HEK293 (cell line): ENCODE data around the gene NUB1.

Source experiments
- SALL2 ChIP-seq: fragments of 450-650 bp; formaldehyde crosslinking; IDR thresholded peaks from 2 replicates; pipeline ENCODE4 v1.5.0; 2017; ENCODE audit warnings: missing biosample characterization, mild to moderate bottlenecking, missing genetic modification characterization, borderline replicate concordance
- TCF7L2 ChIP-seq: IDR thresholded peaks from 2 replicates; pipeline ENCODE4 v1.6.1; 2011; ENCODE audit warnings: low read depth, mild to moderate bottlenecking, inconsistent platforms, low read length, moderate library complexity, borderline replicate concordance
- ZFP69B ChIP-seq: fragments of 450-650 bp; formaldehyde crosslinking; IDR thresholded peaks from 2 replicates; pipeline ENCODE4 v1.5.1; 2016; ENCODE audit warnings: missing biosample characterization, missing genetic modification characterization
- ZNF112 ChIP-seq: fragments of 450-650 bp; formaldehyde crosslinking; IDR thresholded peaks from 2 replicates; pipeline ENCODE4 v1.5.0; 2017; ENCODE audit warnings: missing biosample characterization, missing genetic modification characterization
- ZNF23 ChIP-seq: fragments of 450-650 bp; formaldehyde crosslinking; IDR thresholded peaks from 2 replicates; pipeline ENCODE4 v1.5.1; 2016; ENCODE audit warnings: missing biosample characterization, missing genetic modification characterization, borderline replicate concordance
- ZNF664 ChIP-seq: fragments of 450-650 bp; formaldehyde crosslinking; IDR thresholded peaks from 2 replicates; pipeline ENCODE4 v1.5.1; 2016; ENCODE audit warnings: missing biosample characterization, missing genetic modification characterization
- TF ChIP-seq, protein P1 (sequence below): fragments of 450-650 bp; formaldehyde crosslinking; IDR thresholded peaks from 2 replicates; pipeline ENCODE4 v1.5.1; 2016; ENCODE audit warnings: missing biosample characterization, missing genetic modification characterization
- TF ChIP-seq, protein P2 (sequence below): fragments of 450-650 bp; formaldehyde crosslinking; IDR thresholded peaks from 2 replicates; pipeline ENCODE4 v1.5.1; 2016; ENCODE audit warnings: missing biosample characterization, missing genetic modification characterization
- TF ChIP-seq, protein P3 (sequence below): fragments of 450-650 bp; formaldehyde crosslinking; IDR thresholded peaks from 2 replicates; pipeline ENCODE4 v1.5.1; 2016; ENCODE audit warnings: missing biosample characterization, missing genetic modification characterization
- TF ChIP-seq, protein P4 (sequence below): IDR thresholded peaks from 2 replicates; pipeline ENCODE4 v1.6.1; 2011; ENCODE audit warnings: mild to moderate bottlenecking, low read depth, low read length, borderline replicate concordance

DNA sequence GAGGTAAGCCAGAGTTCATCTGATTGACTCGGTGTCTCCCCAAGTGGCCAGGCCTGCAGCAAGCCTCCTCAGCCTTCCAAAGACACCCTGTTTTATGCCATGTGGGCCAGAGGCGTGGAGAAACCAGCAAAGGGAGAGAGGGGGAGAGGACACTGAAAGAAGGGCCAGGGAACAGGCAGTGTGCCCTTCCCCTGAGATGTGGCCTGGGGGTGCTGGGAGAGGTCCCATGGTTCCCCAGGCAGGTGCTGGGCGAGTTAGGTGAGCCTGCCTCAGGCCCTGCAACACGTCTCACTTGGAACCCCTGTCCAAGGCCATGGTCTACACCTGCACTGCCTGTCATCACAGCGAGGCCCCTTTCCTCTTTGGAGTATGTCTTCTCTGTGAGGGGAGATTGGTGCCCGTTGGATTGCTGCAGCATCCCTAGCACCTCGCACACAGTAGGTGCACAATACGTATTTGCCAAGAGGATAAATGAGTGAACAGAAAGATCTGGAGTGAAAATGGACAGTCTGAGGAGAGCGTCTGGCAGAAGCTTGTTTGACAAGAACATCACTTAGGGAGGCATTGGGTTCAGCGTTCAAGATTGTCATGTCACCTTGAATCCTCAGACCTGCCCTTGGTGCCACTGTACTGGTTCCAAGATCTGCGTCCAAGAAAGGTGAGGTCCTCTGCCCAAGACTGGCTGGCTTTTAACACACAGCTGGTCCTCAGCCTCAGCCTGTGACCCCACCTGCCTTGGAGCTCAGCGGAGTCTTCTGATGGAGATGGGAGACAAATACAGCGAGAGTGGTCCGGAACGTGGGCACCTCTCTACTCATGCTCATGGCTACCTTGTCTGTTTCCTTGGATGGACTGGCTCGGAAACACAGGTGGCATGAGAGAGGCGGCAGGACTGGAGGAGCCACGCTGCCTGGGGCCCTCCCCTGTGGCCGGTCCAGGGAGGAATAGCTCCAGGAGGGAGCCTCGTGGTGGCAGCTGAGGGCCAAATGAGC is 39.8 kb upstream of the NUB1 start:
- TF ChIP-seq ZNF664 (tag by site-specific recombination) (no peak), ZFP69B (tag by site-specific recombination) (no peak), ZNF23 (tag by site-specific recombination) (no peak), SALL2 (no peak), ZNF112 (tag by site-specific recombination) (no peak), TCF7L2 (no peak)
- TF ChIP-seq, protein P1, sequence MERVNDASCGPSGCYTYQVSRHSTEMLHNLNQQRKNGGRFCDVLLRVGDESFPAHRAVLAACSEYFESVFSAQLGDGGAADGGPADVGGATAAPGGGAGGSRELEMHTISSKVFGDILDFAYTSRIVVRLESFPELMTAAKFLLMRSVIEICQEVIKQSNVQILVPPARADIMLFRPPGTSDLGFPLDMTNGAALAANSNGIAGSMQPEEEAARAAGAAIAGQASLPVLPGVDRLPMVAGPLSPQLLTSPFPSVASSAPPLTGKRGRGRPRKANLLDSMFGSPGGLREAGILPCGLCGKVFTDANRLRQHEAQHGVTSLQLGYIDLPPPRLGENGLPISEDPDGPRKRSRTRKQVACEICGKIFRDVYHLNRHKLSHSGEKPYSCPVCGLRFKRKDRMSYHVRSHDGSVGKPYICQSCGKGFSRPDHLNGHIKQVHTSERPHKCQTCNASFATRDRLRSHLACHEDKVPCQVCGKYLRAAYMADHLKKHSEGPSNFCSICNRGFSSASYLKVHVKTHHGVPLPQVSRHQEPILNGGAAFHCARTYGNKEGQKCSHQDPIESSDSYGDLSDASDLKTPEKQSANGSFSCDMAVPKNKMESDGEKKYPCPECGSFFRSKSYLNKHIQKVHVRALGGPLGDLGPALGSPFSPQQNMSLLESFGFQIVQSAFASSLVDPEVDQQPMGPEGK (tag by site-specific recombination): no peak
- TF ChIP-seq, protein P2, sequence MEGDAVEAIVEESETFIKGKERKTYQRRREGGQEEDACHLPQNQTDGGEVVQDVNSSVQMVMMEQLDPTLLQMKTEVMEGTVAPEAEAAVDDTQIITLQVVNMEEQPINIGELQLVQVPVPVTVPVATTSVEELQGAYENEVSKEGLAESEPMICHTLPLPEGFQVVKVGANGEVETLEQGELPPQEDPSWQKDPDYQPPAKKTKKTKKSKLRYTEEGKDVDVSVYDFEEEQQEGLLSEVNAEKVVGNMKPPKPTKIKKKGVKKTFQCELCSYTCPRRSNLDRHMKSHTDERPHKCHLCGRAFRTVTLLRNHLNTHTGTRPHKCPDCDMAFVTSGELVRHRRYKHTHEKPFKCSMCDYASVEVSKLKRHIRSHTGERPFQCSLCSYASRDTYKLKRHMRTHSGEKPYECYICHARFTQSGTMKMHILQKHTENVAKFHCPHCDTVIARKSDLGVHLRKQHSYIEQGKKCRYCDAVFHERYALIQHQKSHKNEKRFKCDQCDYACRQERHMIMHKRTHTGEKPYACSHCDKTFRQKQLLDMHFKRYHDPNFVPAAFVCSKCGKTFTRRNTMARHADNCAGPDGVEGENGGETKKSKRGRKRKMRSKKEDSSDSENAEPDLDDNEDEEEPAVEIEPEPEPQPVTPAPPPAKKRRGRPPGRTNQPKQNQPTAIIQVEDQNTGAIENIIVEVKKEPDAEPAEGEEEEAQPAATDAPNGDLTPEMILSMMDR: no peak
- TF ChIP-seq, protein P3, sequence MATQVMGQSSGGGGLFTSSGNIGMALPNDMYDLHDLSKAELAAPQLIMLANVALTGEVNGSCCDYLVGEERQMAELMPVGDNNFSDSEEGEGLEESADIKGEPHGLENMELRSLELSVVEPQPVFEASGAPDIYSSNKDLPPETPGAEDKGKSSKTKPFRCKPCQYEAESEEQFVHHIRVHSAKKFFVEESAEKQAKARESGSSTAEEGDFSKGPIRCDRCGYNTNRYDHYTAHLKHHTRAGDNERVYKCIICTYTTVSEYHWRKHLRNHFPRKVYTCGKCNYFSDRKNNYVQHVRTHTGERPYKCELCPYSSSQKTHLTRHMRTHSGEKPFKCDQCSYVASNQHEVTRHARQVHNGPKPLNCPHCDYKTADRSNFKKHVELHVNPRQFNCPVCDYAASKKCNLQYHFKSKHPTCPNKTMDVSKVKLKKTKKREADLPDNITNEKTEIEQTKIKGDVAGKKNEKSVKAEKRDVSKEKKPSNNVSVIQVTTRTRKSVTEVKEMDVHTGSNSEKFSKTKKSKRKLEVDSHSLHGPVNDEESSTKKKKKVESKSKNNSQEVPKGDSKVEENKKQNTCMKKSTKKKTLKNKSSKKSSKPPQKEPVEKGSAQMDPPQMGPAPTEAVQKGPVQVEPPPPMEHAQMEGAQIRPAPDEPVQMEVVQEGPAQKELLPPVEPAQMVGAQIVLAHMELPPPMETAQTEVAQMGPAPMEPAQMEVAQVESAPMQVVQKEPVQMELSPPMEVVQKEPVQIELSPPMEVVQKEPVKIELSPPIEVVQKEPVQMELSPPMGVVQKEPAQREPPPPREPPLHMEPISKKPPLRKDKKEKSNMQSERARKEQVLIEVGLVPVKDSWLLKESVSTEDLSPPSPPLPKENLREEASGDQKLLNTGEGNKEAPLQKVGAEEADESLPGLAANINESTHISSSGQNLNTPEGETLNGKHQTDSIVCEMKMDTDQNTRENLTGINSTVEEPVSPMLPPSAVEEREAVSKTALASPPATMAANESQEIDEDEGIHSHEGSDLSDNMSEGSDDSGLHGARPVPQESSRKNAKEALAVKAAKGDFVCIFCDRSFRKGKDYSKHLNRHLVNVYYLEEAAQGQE (tag by site-specific recombination): no peak
- TF ChIP-seq, protein P4, sequence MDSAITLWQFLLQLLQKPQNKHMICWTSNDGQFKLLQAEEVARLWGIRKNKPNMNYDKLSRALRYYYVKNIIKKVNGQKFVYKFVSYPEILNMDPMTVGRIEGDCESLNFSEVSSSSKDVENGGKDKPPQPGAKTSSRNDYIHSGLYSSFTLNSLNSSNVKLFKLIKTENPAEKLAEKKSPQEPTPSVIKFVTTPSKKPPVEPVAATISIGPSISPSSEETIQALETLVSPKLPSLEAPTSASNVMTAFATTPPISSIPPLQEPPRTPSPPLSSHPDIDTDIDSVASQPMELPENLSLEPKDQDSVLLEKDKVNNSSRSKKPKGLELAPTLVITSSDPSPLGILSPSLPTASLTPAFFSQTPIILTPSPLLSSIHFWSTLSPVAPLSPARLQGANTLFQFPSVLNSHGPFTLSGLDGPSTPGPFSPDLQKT: no peak
